Endodermal cell (in vitro differentiated cells): ENCODE results near the gene KANSL1L. TPM values are rescaled to one million over a fixed set of nuclear protein-coding genes. Genes with fewer than 3 reads are reported as not detected.
A peak's percentile ranks its signal among the peaks of the same experiment; 100 is the strongest.

Source experiments
- DNase-seq: peaks from one replicate; pipeline ENCODE4 v3.0.0-alpha.2; 2017
- H3K27ac ChIP-seq: 2 replicates; pipeline ENCODE4 v1.5.1; 2013; ENCODE audit warnings: mild to moderate bottlenecking, low read depth, low read length, moderate library complexity
- H3K27me3 ChIP-seq: 2 replicates; pipeline ENCODE4 v1.6.1; 2013; ENCODE audit warnings: mild to moderate bottlenecking, low read length, moderate library complexity; ENCODE audit not compliant: insufficient read depth, control insufficient read depth, poor library complexity, severe bottlenecking
- H3K36me3 ChIP-seq: 2 replicates; pipeline ENCODE4 v1.7.0; 2013; ENCODE audit warnings: mild to moderate bottlenecking, low read length, moderate library complexity; ENCODE audit not compliant: control insufficient read depth, insufficient read depth
- H3K4me1 ChIP-seq: one replicate; pipeline ENCODE4 v1.7.0; 2013; ENCODE audit warnings: low read length; ENCODE audit not compliant: control insufficient read depth, insufficient read depth
- H3K4me3 ChIP-seq: 2 replicates; pipeline ENCODE4 v1.5.1; 2013; ENCODE audit warnings: mild to moderate bottlenecking, low read length, moderate library complexity
- H3K9ac ChIP-seq: 2 replicates; pipeline ENCODE4 v1.6.1; 2013; ENCODE audit warnings: mild to moderate bottlenecking, low read length, moderate library complexity; ENCODE audit not compliant: poor library complexity, severe bottlenecking; ENCODE audit errors: extremely low read depth
- H3K9me3 ChIP-seq: 2 replicates; pipeline ENCODE4 v1.6.1; 2013; ENCODE audit warnings: mild to moderate bottlenecking, low read length, moderate library complexity; ENCODE audit not compliant: control insufficient read depth
- H3K27ac Mint-ChIP-seq: 2 replicates; pipeline ENCODE4 v1.8.0; 2020; ENCODE audit warnings: mixed read lengths
- H3K27me3 Mint-ChIP-seq: 2 replicates; pipeline ENCODE4 v1.8.0; 2021; ENCODE audit warnings: mild to moderate bottlenecking, mixed read lengths; ENCODE audit not compliant: insufficient read depth
- H3K36me3 Mint-ChIP-seq: 2 replicates; pipeline ENCODE4 v1.8.0; 2020; ENCODE audit warnings: low read depth, mixed read lengths
- H3K4me1 Mint-ChIP-seq: 2 replicates; pipeline ENCODE4 v1.8.0; 2020; ENCODE audit warnings: mixed read lengths
- H3K4me3 Mint-ChIP-seq: 2 replicates; pipeline ENCODE4 v1.8.0; 2020; ENCODE audit warnings: mild to moderate bottlenecking, moderate library complexity, mixed read lengths
- H3K9me3 Mint-ChIP-seq: 2 replicates; pipeline ENCODE4 v1.8.0; 2020; ENCODE audit warnings: mild to moderate bottlenecking, mixed read lengths
- WGBS, 2 experiments: methylation state at CpG; one replicate each; pipeline versions ENCODE4 v1.1.5 to v1.1.7; 2013; ENCODE audit warnings: missing lambda C conversion rate in 2 of 2, mixed read lengths in 1 of 2; ENCODE audit not compliant: insufficient coverage in 1 of 2, insufficient read length in 1 of 2; 5-methylcytosine and 5-hydroxymethylcytosine counted together
- total RNA-seq, 2 donors: library from RNA; stranded (reverse); fragmentation: NEBNext Ultra II Directional in 1 of 2; extraction: Animal tissue kit (Norgen Biotek cat#: 25700) in 1 of 2; gene quantifications; 2 replicates in 1 of 2; 3 replicates in 1 of 2; pipeline ENCODE4 v1.2.1, GENCODE V29; 2021
- TF ChIP-seq, protein P1 (sequence below): fragments of 200-600 bp; sonication (generic); conservative IDR thresholded peaks from 2 replicates; pipeline ENCODE4 v1.5.0; 2021; ENCODE audit warnings: antibody characterized with exemption, mild to moderate bottlenecking

The KANSL1L gene
- total RNA-seq, 2 donors from 2014 or later, result 26.6 to 31.3 TPM

DNA sequence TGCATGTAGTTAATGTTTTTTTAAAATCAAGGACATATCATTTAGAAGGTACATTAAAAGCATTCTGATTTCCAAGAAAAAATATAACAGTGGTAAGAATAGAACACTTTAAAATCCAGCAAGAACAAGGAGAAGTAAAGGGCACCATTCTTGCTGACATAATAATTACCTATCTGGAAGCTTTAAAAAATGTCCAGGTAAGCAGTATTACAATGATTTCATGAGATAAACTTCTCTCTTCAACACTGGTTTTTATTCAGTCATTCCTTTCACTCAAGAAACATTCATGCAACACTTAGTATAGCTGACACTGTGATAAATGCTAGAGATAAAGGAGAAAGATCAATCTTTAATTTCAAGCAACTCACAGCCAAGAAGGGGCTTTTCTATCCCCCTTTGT is 2.9 kb upstream of the KANSL1L start:
- Histone ChIP-seq H3K9ac (no peak overlapping the region), H3K9me3 (peaks cover 5% of the 10 kb centered on the region), H3K36me3 (no peaks in the 10 kb centered on the region), H3K4me3 (no peak overlapping the region), H3K27ac (no peak overlapping the region), H3K27me3 (no peaks in the 10 kb centered on the region), H3K4me1 (peaks cover 7% of the 10 kb centered on the region)
- Mint-ChIP-seq H3K27me3 (no peaks in the 10 kb centered on the region), H3K27ac (no peak overlapping the region), H3K4me1 (peaks cover 22% of the 10 kb centered on the region), H3K4me3 (no peak overlapping the region), H3K36me3 (no peaks in the 10 kb centered on the region), H3K9me3 (peaks cover 3% of the 10 kb centered on the region)
- DNase-seq, result no peak
- TF ChIP-seq, protein P1, sequence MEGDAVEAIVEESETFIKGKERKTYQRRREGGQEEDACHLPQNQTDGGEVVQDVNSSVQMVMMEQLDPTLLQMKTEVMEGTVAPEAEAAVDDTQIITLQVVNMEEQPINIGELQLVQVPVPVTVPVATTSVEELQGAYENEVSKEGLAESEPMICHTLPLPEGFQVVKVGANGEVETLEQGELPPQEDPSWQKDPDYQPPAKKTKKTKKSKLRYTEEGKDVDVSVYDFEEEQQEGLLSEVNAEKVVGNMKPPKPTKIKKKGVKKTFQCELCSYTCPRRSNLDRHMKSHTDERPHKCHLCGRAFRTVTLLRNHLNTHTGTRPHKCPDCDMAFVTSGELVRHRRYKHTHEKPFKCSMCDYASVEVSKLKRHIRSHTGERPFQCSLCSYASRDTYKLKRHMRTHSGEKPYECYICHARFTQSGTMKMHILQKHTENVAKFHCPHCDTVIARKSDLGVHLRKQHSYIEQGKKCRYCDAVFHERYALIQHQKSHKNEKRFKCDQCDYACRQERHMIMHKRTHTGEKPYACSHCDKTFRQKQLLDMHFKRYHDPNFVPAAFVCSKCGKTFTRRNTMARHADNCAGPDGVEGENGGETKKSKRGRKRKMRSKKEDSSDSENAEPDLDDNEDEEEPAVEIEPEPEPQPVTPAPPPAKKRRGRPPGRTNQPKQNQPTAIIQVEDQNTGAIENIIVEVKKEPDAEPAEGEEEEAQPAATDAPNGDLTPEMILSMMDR, result no peak

GRCh38 chr2:210172219-210172575 is 988 bp upstream of the KANSL1L start:
- peaks cover 3% of the 10 kb centered on the region for H3K9me3 Mint-ChIP-seq
- Histone ChIP-seq H3K9me3 (peaks cover 4% of the 10 kb centered on the region), H3K27ac (no peak overlapping the region), H3K36me3 (no peaks in the 10 kb centered on the region), H3K27me3 (no peaks in the 10 kb centered on the region), H3K4me3 (peak overlapping the region; percentile 88), H3K9ac (peak overlapping the region; percentile 91), H3K4me1 (peaks cover 2% of the 10 kb centered on the region)
- TF ChIP-seq, protein P1, result no peak
- no peaks in the 10 kb centered on the region for H3K36me3 Mint-ChIP-seq
- WGBS, 2 experiments, result 4 to 34% methylated on average over 5 to 8 of the region's 8 CpGs
- H3K4me3 Mint-ChIP-seq, result peak overlapping the region; percentile 93
- H3K27me3 Mint-ChIP-seq, result no peaks in the 10 kb centered on the region
- no peak for DNase-seq
- peak overlapping the region; percentile 88 for H3K27ac Mint-ChIP-seq
- H3K4me1 Mint-ChIP-seq, result peaks cover 19% of the 10 kb centered on the region

GRCh38 chr2:210170446-210171303 is 534 bp downstream of the KANSL1L start:
- Mint-ChIP-seq H3K27ac (peak overlapping the region; percentile 99), H3K4me1 (peaks cover 19% of the 10 kb centered on the region), H3K27me3 (no peaks in the 10 kb centered on the region), H3K9me3 (no peaks in the 10 kb centered on the region), H3K4me3 (peak overlapping the region; percentile 93), H3K36me3 (no peaks in the 10 kb centered on the region)
- TF ChIP-seq, protein P1, result no peak
- Histone ChIP-seq H3K9me3 (no peaks in the 10 kb centered on the region), H3K4me3 (peak overlapping the region; percentile 96), H3K4me1 (peaks cover 2% of the 10 kb centered on the region), H3K9ac (peak overlapping the region; percentile 93), H3K36me3 (no peaks in the 10 kb centered on the region), H3K27ac (peak overlapping the region; percentile 98), H3K27me3 (no peaks in the 10 kb centered on the region)
- DNase-seq, result peak; percentile 99
- 0% methylated on average over 5 to 64 of the region's 64 CpGs for WGBS, 2 experiments
